WTC11 (cell line): Measurements from ENCODE around the gene GALR3. TPM values are rescaled to one million over a fixed set of nuclear protein-coding genes. Genes with fewer than 3 reads are reported as not detected.

Experiments
- ATAC-seq: fragments of 200-7000 bp; cut with Tn5 transposase; 2 replicates; pipeline ENCODE4 v1.10.0; 2021; ENCODE audit warnings: mild to moderate bottlenecking, moderate library complexity
- CTCF ChIA-PET: fragments of 300-600 bp; sonication (Branson Sonifier 250); formaldehyde crosslinking; loops from one replicate; lab custom pipeline; 2021; ENCODE audit warnings: antibody characterized with exemption; lab: Charles Lee
- POLR2A ChIA-PET: fragments of 350-600 bp; sonication (Branson Sonifier 250); formaldehyde crosslinking; loops from one replicate; lab custom pipeline; 2021; ENCODE audit warnings: antibody characterized with exemption; lab: Charles Lee
- DNase-seq: peaks from one replicate; pipeline ENCODE4 v3.0.0; 2021; ENCODE audit warnings: low spot score
- H3K27ac Mint-ChIP-seq: 2 replicates; pipeline ENCODE4 v1.8.0; 2021; ENCODE audit warnings: mixed read lengths
- H3K27me3 Mint-ChIP-seq: 2 replicates; pipeline ENCODE4 v1.8.0; 2021; ENCODE audit warnings: low read depth, mild to moderate bottlenecking, moderate library complexity, mixed read lengths
- H3K36me3 Mint-ChIP-seq: 2 replicates; pipeline ENCODE4 v1.8.0; 2021; ENCODE audit warnings: mixed read lengths
- H3K4me1 Mint-ChIP-seq: 2 replicates; pipeline ENCODE4 v1.8.0; 2022; ENCODE audit warnings: mixed read lengths
- H3K4me3 Mint-ChIP-seq: 2 replicates; pipeline ENCODE4 v1.8.0; 2021; ENCODE audit warnings: mild to moderate bottlenecking, moderate library complexity, mixed read lengths
- H3K9me3 Mint-ChIP-seq: 2 replicates; pipeline ENCODE4 v1.8.0; 2021; ENCODE audit warnings: mixed read lengths
- ATF1 ChIP-seq: sonication (generic); formaldehyde crosslinking; IDR thresholded peaks from 2 replicates; pipeline ENCODE4 v1.8.1; 2023; ENCODE audit warnings: mild to moderate bottlenecking, moderate library complexity, missing genetic modification reagents
- CREB1 ChIP-seq: sonication (generic); formaldehyde crosslinking; IDR thresholded peaks from 2 replicates; pipeline ENCODE4 v1.8.0; 2023; ENCODE audit warnings: mild to moderate bottlenecking, missing genetic modification reagents
- E2F5 ChIP-seq: sonication (generic); formaldehyde crosslinking; IDR thresholded peaks from 2 replicates; pipeline ENCODE4 v1.8.1; 2022; ENCODE audit warnings: mild to moderate bottlenecking, moderate library complexity, missing genetic modification reagents
- ESRRA ChIP-seq: sonication (generic); formaldehyde crosslinking; IDR thresholded peaks from 2 replicates; pipeline ENCODE4 v1.8.1; 2022; ENCODE audit warnings: mild to moderate bottlenecking, missing genetic modification reagents, borderline replicate concordance
- ETV6 ChIP-seq: sonication (generic); formaldehyde crosslinking; IDR thresholded peaks from 2 replicates; pipeline ENCODE4 v1.8.1; 2022; ENCODE audit warnings: mild to moderate bottlenecking, missing genetic modification reagents
- FOXP1 ChIP-seq: sonication (generic); formaldehyde crosslinking; IDR thresholded peaks from 2 replicates; pipeline ENCODE4 v1.8.0; 2022; ENCODE audit warnings: missing genetic modification reagents, mild to moderate bottlenecking, moderate library complexity, borderline replicate concordance
- GABPB1 ChIP-seq: sonication (generic); formaldehyde crosslinking; IDR thresholded peaks from 2 replicates; pipeline ENCODE4 v1.8.1; 2023; ENCODE audit warnings: mild to moderate bottlenecking, missing genetic modification reagents
- GTF2I ChIP-seq: fragments of 250-450 bp; sonication (Bioruptor Pico); conservative IDR thresholded peaks from 2 replicates; pipeline ENCODE4 v1.4.0; 2021; ENCODE audit warnings: mild to moderate bottlenecking
- JUN ChIP-seq: sonication (generic); formaldehyde crosslinking; IDR thresholded peaks from 2 replicates; pipeline ENCODE4 v1.8.0; 2023; ENCODE audit warnings: mild to moderate bottlenecking, missing genetic modification reagents
- KAT7 ChIP-seq: sonication (generic); formaldehyde crosslinking; IDR thresholded peaks from 2 replicates; pipeline ENCODE4 v1.8.1; 2023; ENCODE audit warnings: missing genetic modification reagents, mild to moderate bottlenecking, borderline replicate concordance
- MAX ChIP-seq: sonication (generic); formaldehyde crosslinking; IDR thresholded peaks from 2 replicates; pipeline ENCODE4 v1.8.0; 2022; ENCODE audit warnings: mild to moderate bottlenecking, missing genetic modification reagents
- MYBL2 ChIP-seq: sonication (generic); formaldehyde crosslinking; IDR thresholded peaks from 2 replicates; pipeline ENCODE4 v1.8.1; 2023; ENCODE audit warnings: mild to moderate bottlenecking, moderate library complexity, missing genetic modification reagents
- NR3C1 ChIP-seq: sonication (generic); formaldehyde crosslinking; conservative IDR thresholded peaks from 2 replicates; pipeline ENCODE4 v1.8.1; 2023; ENCODE audit warnings: low read depth, mild to moderate bottlenecking, missing genetic modification reagents
- SP1 ChIP-seq: sonication (generic); formaldehyde crosslinking; conservative IDR thresholded peaks from 2 replicates; pipeline ENCODE4 v1.8.1; 2022; ENCODE audit warnings: missing genetic modification reagents
- TEAD1 ChIP-seq: sonication (generic); formaldehyde crosslinking; IDR thresholded peaks from 2 replicates; pipeline ENCODE4 v1.8.0; 2022; ENCODE audit warnings: mild to moderate bottlenecking, missing genetic modification reagents
- USF2 ChIP-seq: sonication (generic); formaldehyde crosslinking; IDR thresholded peaks from 2 replicates; pipeline ENCODE4 v1.8.1; 2023; ENCODE audit warnings: mild to moderate bottlenecking, missing genetic modification reagents, moderate library complexity
- ZBTB21 ChIP-seq: sonication (generic); formaldehyde crosslinking; IDR thresholded peaks from 2 replicates; pipeline ENCODE4 v1.8.1; 2023; ENCODE audit warnings: mild to moderate bottlenecking, missing genetic modification reagents, borderline replicate concordance
- ZNF121 ChIP-seq: sonication (generic); formaldehyde crosslinking; IDR thresholded peaks from 2 replicates; pipeline ENCODE4 v1.8.0; 2023; ENCODE audit warnings: missing genetic modification reagents
- ZNF138 ChIP-seq: sonication (generic); formaldehyde crosslinking; conservative IDR thresholded peaks from 2 replicates; pipeline ENCODE4 v1.8.1; 2022; ENCODE audit warnings: mild to moderate bottlenecking, moderate library complexity, missing genetic modification reagents
- ZNF396 ChIP-seq: fragments of 250-450 bp; sonication (Bioruptor Pico); IDR thresholded peaks from 2 replicates; pipeline ENCODE4 v1.8.0; 2021; ENCODE audit warnings: mild to moderate bottlenecking, moderate library complexity, borderline replicate concordance
- ZNF416 ChIP-seq: fragments of 250-450 bp; sonication (Bioruptor Pico); IDR thresholded peaks from 2 replicates; pipeline ENCODE4 v1.9.0; 2021; ENCODE audit warnings: mild to moderate bottlenecking, inconsistent platforms
- total RNA-seq: library from RNA; stranded (reverse); gene quantifications from 3 replicates; pipeline ENCODE4 v1.2.3, GENCODE V29; 2021
- TF ChIP-seq, protein P1 (sequence below): fragments of 200-600 bp; IDR thresholded peaks from 2 replicates; pipeline ENCODE4 v1.8.0; 2022; ENCODE audit warnings: antibody characterized with exemption
- TF ChIP-seq, protein P2 (sequence below): sonication (generic); formaldehyde crosslinking; IDR thresholded peaks from 2 replicates; pipeline ENCODE4 v1.8.1; 2023; ENCODE audit warnings: mild to moderate bottlenecking, moderate library complexity, missing genetic modification reagents
- TF ChIP-seq, protein P3 (sequence below): sonication (generic); formaldehyde crosslinking; IDR thresholded peaks from 2 replicates; pipeline ENCODE4 v1.8.1; 2023; ENCODE audit warnings: mild to moderate bottlenecking, missing genetic modification reagents, borderline replicate concordance
- TF ChIP-seq, protein P4 (sequence below): sonication (generic); formaldehyde crosslinking; IDR thresholded peaks from 2 replicates; pipeline ENCODE4 v1.8.1; 2022; ENCODE audit warnings: low read depth, missing genetic modification reagents, borderline replicate concordance

Gene GALR3
- total RNA-seq, 1 experiment from 2014 or later, result 0.79 TPM

GRCh38 chr22:37817705-37818408, 5.3 kb upstream of the GALR3 start:
- peaks cover 22% of the 10 kb centered on the region for H3K4me1 Mint-ChIP-seq
- CTCF ChIA-PET, result interaction anchor here (0.5 to 5.1 kb wide), 59 partner anchors 9 to 373 kb away, joined by 3 to 109 read pairs (median 4); partner anchors contain the start of genes ANKRD54, C22orf23, EIF3L and GCAT
- H3K4me3 Mint-ChIP-seq, result peak overlapping the region; percentile 71
- peaks cover 8% of the 10 kb centered on the region for H3K36me3 Mint-ChIP-seq
- POLR2A ChIA-PET, result interaction anchor here (0.6 to 2.8 kb wide), 8 partner anchors 10 to 210 kb away, joined by 3 to 42 read pairs (median 5); partner anchors contain the start of gene GCAT
- peak; percentile 94 for DNase-seq
- H3K9me3 Mint-ChIP-seq, result no peaks in the 10 kb centered on the region
- peak overlapping the region; percentile 98 for H3K27ac Mint-ChIP-seq
- peaks cover 39% of the 10 kb centered on the region for H3K27me3 Mint-ChIP-seq
- peak; percentile 78 for ATAC-seq
- TF ChIP-seq, protein P1, sequence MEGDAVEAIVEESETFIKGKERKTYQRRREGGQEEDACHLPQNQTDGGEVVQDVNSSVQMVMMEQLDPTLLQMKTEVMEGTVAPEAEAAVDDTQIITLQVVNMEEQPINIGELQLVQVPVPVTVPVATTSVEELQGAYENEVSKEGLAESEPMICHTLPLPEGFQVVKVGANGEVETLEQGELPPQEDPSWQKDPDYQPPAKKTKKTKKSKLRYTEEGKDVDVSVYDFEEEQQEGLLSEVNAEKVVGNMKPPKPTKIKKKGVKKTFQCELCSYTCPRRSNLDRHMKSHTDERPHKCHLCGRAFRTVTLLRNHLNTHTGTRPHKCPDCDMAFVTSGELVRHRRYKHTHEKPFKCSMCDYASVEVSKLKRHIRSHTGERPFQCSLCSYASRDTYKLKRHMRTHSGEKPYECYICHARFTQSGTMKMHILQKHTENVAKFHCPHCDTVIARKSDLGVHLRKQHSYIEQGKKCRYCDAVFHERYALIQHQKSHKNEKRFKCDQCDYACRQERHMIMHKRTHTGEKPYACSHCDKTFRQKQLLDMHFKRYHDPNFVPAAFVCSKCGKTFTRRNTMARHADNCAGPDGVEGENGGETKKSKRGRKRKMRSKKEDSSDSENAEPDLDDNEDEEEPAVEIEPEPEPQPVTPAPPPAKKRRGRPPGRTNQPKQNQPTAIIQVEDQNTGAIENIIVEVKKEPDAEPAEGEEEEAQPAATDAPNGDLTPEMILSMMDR, result peak; percentile 91
- TF ChIP-seq ZBTB21 (CRISPR knock-in tag), result peak; percentile 73; the same call in 1 of the 2 replicates
- TF ChIP-seq, protein P2, sequence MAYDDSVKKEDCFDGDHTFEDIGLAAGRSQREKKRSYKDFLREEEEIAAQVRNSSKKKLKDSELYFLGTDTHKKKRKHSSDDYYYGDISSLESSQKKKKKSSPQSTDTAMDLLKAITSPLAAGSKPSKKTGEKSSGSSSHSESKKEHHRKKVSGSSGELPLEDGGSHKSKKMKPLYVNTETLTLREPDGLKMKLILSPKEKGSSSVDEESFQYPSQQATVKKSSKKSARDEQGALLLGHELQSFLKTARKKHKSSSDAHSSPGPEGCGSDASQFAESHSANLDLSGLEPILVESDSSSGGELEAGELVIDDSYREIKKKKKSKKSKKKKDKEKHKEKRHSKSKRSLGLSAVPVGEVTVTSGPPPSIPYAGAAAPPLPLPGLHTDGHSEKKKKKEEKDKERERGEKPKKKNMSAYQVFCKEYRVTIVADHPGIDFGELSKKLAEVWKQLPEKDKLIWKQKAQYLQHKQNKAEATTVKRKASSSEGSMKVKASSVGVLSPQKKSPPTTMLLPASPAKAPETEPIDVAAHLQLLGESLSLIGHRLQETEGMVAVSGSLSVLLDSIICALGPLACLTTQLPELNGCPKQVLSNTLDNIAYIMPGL, result peak; percentile 82; the same call in 1 of the 2 replicates
- TF ChIP-seq ATF1 (CRISPR knock-in tag), result no peak
- peak; percentile 84; the same call in 1 of the 2 replicates for TF ChIP-seq ESRRA (CRISPR knock-in tag)
- TF ChIP-seq NR3C1, result 0 out of 2 replicates have a peak, but pooled peaks have one; percentile 50
- peak; percentile 73 for TF ChIP-seq ETV6
- TF ChIP-seq KAT7 (CRISPR knock-in tag), result 0 out of 2 replicates have a peak, but pooled peaks have one; percentile 31
- no peak for TF ChIP-seq JUN
- TF ChIP-seq ZNF121 (CRISPR knock-in tag), result no peak
- peak; percentile 56; the same call in 1 of the 2 replicates for TF ChIP-seq TEAD1 (CRISPR knock-in tag)
- 0 out of 2 replicates have a peak, but pooled peaks have one; percentile 64 for TF ChIP-seq E2F5 (CRISPR knock-in tag)
- TF ChIP-seq GTF2I (CRISPR knock-in tag), result no peak
- peak; percentile 45; the same call in 1 of the 2 replicates for TF ChIP-seq MAX (CRISPR knock-in tag)
- peak; percentile 95 for TF ChIP-seq SP1 (CRISPR knock-in tag)
- TF ChIP-seq, protein P3, sequence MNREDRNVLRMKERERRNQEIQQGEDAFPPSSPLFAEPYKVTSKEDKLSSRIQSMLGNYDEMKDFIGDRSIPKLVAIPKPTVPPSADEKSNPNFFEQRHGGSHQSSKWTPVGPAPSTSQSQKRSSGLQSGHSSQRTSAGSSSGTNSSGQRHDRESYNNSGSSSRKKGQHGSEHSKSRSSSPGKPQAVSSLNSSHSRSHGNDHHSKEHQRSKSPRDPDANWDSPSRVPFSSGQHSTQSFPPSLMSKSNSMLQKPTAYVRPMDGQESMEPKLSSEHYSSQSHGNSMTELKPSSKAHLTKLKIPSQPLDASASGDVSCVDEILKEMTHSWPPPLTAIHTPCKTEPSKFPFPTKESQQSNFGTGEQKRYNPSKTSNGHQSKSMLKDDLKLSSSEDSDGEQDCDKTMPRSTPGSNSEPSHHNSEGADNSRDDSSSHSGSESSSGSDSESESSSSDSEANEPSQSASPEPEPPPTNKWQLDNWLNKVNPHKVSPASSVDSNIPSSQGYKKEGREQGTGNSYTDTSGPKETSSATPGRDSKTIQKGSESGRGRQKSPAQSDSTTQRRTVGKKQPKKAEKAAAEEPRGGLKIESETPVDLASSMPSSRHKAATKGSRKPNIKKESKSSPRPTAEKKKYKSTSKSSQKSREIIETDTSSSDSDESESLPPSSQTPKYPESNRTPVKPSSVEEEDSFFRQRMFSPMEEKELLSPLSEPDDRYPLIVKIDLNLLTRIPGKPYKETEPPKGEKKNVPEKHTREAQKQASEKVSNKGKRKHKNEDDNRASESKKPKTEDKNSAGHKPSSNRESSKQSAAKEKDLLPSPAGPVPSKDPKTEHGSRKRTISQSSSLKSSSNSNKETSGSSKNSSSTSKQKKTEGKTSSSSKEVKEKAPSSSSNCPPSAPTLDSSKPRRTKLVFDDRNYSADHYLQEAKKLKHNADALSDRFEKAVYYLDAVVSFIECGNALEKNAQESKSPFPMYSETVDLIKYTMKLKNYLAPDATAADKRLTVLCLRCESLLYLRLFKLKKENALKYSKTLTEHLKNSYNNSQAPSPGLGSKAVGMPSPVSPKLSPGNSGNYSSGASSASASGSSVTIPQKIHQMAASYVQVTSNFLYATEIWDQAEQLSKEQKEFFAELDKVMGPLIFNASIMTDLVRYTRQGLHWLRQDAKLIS (CRISPR knock-in tag), result peak; percentile 67; the same call in 1 of the 2 replicates
- TF ChIP-seq GABPB1 (CRISPR knock-in tag), result peak; percentile 62; the same call in 1 of the 2 replicates
- TF ChIP-seq ZNF396, result no peak
- no peak for TF ChIP-seq CREB1
- TF ChIP-seq ZNF416 (CRISPR knock-in tag), result peak; percentile 65; the same call in 1 of the 2 replicates
- TF ChIP-seq, protein P4, sequence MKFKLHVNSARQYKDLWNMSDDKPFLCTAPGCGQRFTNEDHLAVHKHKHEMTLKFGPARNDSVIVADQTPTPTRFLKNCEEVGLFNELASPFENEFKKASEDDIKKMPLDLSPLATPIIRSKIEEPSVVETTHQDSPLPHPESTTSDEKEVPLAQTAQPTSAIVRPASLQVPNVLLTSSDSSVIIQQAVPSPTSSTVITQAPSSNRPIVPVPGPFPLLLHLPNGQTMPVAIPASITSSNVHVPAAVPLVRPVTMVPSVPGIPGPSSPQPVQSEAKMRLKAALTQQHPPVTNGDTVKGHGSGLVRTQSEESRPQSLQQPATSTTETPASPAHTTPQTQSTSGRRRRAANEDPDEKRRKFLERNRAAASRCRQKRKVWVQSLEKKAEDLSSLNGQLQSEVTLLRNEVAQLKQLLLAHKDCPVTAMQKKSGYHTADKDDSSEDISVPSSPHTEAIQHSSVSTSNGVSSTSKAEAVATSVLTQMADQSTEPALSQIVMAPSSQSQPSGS (CRISPR knock-in tag), result no peak
- TF ChIP-seq ZNF138 (CRISPR knock-in tag), result peak; percentile 38; the same call in 1 of the 2 replicates
- 0 out of 2 replicates have a peak, but pooled peaks have one; percentile 53 for TF ChIP-seq MYBL2 (CRISPR knock-in tag)
- 0 out of 2 replicates have a peak, but pooled peaks have one; percentile 12 for TF ChIP-seq USF2 (CRISPR knock-in tag)
- 0 out of 2 replicates have a peak, but pooled peaks have one; percentile 57 for TF ChIP-seq FOXP1 (CRISPR knock-in tag)
